ENCODE measurements around the gene AGBL2. TPM values are rescaled to one million over a fixed set of nuclear protein-coding genes. Genes with fewer than 3 reads are reported as not detected.
"Not testable (repeated sequence)": the region's sequence is repeated elsewhere in the genome, so short reads cannot be mapped to it uniquely, and the experiment has no call there.

Gene AGBL2
- total RNA-seq, 4 donors from 2014 or later, result 1.7 to 1.9 TPM; not detected in 2

DNA sequence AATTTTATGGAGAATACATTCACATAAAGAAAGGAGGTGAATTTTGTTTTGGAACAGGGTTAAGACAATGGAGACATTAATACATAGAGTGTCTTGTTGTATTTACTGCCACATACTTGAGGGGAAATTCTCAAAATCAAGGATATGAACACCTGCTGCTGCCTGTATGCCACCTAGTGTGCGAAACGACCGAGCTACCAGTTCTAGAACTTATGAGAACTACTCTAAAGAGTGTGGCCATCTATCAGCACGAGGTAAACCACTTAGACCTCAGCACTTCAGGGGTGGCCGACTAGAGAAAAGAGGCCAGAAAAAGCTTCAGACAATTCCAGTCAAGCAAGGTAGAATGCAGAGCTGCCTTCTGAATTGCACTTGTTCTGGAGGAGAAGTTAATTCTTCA is 1.5 kb upstream of the AGBL2 start:
- DNase-seq (ENCODE audit: low spot score), result no peak
- no peak for ATAC-seq (ENCODE audit: low FRiP score)
- TF ChIP-seq, protein P1, sequence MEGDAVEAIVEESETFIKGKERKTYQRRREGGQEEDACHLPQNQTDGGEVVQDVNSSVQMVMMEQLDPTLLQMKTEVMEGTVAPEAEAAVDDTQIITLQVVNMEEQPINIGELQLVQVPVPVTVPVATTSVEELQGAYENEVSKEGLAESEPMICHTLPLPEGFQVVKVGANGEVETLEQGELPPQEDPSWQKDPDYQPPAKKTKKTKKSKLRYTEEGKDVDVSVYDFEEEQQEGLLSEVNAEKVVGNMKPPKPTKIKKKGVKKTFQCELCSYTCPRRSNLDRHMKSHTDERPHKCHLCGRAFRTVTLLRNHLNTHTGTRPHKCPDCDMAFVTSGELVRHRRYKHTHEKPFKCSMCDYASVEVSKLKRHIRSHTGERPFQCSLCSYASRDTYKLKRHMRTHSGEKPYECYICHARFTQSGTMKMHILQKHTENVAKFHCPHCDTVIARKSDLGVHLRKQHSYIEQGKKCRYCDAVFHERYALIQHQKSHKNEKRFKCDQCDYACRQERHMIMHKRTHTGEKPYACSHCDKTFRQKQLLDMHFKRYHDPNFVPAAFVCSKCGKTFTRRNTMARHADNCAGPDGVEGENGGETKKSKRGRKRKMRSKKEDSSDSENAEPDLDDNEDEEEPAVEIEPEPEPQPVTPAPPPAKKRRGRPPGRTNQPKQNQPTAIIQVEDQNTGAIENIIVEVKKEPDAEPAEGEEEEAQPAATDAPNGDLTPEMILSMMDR (IDR thresholded peaks at IDR 0.05), result no peak

DNA sequence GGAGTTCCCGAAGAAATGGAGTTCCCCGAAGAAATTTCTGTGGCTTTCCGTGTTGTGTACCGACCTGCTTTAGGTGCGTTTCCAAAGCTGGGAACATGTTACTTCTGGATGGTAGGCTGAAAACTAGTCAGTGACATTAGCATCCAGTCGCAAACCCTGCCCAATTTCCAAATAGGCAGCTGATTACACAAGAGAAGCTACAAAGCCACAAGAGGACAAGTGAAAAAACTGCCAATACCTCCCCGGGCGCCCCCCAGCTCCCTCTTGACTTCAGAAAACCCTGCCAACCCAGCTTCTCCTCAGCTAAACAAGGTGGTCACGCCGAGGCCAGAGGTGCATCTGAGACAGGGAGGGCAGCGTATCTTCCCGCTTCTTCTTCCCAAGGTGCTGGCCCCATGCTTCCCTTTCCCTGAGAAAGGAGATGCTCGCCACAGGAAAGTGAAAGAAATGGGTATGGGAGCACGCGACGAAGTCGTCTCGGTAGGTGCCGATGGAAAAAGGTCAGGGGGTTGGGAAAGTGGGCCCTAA is 551 bp downstream of the AGBL2 start:
- DNase-seq (ENCODE audit: low spot score) (peak; percentile 25), ATAC-seq (ENCODE audit: low FRiP score) (peak; percentile 52)

DNA sequence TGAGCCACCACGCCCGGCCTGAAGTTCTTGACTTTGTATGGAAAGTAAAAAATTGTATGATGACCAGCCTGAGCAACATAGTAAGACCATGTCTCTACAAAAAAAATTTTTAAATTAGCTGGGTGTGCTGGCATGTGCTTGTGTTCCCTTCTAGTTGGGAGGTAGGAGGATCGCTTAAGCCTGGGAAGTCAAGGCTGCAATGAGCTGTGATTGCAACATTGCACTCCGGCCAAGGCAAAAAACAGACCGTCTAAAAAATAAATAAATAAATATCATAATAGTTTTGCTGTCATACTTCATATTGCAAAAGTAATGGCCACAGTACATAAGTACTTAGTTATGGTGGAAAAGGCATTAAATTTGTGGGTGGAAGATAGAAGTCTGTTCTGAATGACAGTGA is 3.4 kb downstream of the AGBL2 start:
- ATAC-seq (ENCODE audit: low FRiP score) (no peak), DNase-seq (ENCODE audit: low spot score) (no peak)
- TF ChIP-seq, protein P1 (IDR thresholded peaks at IDR 0.05), result no peak

More for the DNA sequence above, 551 bp downstream of the AGBL2 start:
- TF ChIP-seq, protein P1 (IDR thresholded peaks at IDR 0.05), result no peak

DNA sequence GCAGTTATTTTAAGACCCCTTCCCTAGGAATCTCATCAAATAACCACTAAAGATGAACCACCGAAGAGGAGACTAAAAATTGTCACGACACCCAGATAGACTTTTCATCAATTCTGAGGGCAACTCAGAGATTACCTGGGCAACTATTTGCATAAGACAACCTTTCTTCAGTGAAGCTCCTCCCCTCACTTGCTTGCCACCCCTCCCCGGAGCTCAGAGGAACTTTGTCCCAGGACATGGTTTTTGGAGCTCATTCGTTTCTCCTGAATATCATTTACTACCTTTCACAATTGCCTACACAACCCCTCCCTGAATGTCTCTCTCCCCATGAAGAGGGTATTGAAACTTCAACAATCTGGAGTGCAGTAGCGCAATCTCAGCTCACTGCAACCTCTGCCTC is 3.9 kb downstream of the AGBL2 start:
- ATAC-seq (ENCODE audit: low FRiP score) (no peak), DNase-seq (ENCODE audit: low spot score) (no peak)
- TF ChIP-seq, protein P1 (IDR thresholded peaks at IDR 0.05), result no peak

DNA sequence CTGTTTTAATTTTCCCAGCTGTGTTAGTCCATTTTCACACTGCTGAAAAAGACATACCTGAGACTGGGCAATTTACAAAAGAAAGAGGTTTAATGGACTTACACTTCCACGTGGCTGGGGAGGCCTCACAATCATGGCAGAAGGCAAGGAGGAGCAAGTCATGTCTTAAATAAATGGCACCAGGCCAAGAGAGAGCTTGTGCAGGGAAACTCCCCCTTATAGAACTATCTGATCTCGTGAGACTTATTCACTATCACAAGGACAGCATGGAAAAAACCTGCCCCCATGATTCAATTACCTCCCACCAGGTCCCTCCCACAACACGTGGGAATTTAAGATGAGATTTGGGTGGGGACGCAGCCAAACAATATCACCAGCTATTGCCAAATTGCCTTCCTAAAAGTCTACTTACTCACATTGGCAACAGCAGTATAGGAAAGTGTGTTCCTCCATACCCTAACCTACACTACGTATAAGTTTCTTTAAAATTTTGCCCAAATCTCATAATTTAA is 7.8 kb downstream of the AGBL2 start:
- DNase-seq (ENCODE audit: low spot score); ATAC-seq (ENCODE audit: low FRiP score): not testable (repeated sequence)

DNA sequence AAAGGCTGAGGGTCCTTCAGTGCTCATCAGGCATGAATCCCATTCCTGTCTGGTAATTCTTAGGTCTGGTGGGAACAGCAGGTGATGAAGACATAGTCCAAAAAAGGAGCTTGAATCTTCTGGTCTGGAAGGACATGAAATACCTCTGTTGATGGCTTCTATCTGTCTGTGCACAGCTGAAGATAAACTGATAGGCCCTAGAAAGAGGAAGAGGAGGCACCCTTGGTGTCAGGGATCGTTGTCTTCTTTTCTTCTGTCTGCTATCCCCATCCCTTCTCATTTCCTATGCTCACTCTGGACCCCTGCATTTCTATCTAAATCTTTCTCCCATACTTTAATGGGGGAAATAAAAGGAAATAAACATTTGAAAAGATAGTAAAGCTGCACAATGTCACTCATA is 9.4 kb downstream of the AGBL2 start:
- TF ChIP-seq, protein P1 (IDR thresholded peaks at IDR 0.05), result no peak
- ATAC-seq (ENCODE audit: low FRiP score) (no peak), DNase-seq (ENCODE audit: low spot score) (no peak)

DNA sequence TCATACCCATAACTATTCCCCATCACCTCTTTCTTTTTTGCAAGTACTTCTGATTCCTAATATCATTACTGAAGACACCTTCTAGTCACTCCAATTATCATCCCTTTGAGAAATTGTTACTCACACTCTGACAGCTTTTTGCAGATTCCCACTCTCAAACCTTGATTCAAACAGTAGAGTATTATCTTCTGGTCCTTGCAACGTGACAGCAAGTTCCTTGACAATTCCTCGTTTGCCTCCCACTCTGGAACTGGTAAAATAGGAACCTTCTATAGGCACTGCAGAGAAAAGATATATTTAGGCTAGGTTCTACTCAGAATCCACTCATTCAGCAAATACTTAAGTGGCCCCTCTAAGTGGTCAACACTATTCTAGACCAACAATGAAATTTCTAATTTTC is 23.2 kb downstream of the AGBL2 start:
- no peak for ATAC-seq (ENCODE audit: low FRiP score)
- DNase-seq (ENCODE audit: low spot score), result no peak
- TF ChIP-seq, protein P1 (IDR thresholded peaks at IDR 0.05), result no peak

All from omental fat pad (tissue), 4 donors.